Measurements from ENCODE around the gene ZNF598. TPM values are rescaled to one million over a fixed set of nuclear protein-coding genes. Genes with fewer than 3 reads are reported as not detected.

Gene ZNF598
- total and polyA plus RNA-seq, 2 of the 13 experiments (the other 11 are each of a cell fraction or from before 2014, with no cell fraction given), result 13.5 to 14.2 TPM

- TF ChIP-seq ZNF276 (CRISPR knock-in tag; IDR thresholded peaks at IDR 0.05; ENCODE audit: low read depth), result 0 out of 2 replicates have a peak, but pooled peaks have one; percentile 48
- 0 out of 2 replicates have a peak, but pooled peaks have one; percentile 38 for TF ChIP-seq ZNF800 (CRISPR knock-in tag; IDR thresholded peaks at IDR 0.05)
- TF ChIP-seq CCDC6 (CRISPR knock-in tag; IDR thresholded peaks at IDR 0.05), result 0 out of 2 replicates have a peak, but pooled peaks have one; percentile 50
- TF ChIP-seq HINFP (CRISPR knock-in tag; IDR thresholded peaks at IDR 0.05; ENCODE audit: low read depth), result peak; percentile 86; the same call in 1 of the 2 replicates
- peak; percentile 64 for TF ChIP-seq RFX5 (IDR thresholded peaks at IDR 0.05; ENCODE audit: low read depth, low read length)
- peak; percentile 99 for TF ChIP-seq ARID4A (CRISPR knock-in tag; IDR thresholded peaks at IDR 0.05; ENCODE audit: borderline replicate concordance)
- peak; percentile 95 for TF ChIP-seq ZBTB25 (CRISPR knock-in tag; IDR thresholded peaks at IDR 0.05)
- TF ChIP-seq ZKSCAN8 (CRISPR knock-in tag; IDR thresholded peaks at IDR 0.05; ENCODE audit: borderline replicate concordance), result peak; percentile 98
- TF ChIP-seq POLR2AphosphoS5 (IDR thresholded peaks at IDR 0.05; ENCODE audit: low read depth, low read length), result peak; percentile 88
- TF ChIP-seq ZNF362 (CRISPR knock-in tag; IDR thresholded peaks at IDR 0.05; ENCODE audit: borderline replicate concordance), result peak; percentile 40; the same call in 1 of the 2 replicates
- TF ChIP-seq NONO (IDR thresholded peaks at IDR 0.05), result no peak
- peak; percentile 99 for TF ChIP-seq NONO (CRISPR knock-in tag; conservative IDR thresholded peaks at IDR 0.05)
- no peak for TF ChIP-seq SP140L (CRISPR knock-in tag; IDR thresholded peaks at IDR 0.05; ENCODE audit: borderline replicate concordance)
- TF ChIP-seq TARDBP (CRISPR knock-in tag; IDR thresholded peaks at IDR 0.05), result peak; percentile 93
Measured at GRCh38 chr16:1971796-1972489, 37.7 kb downstream of the ZNF598 start, which contains the start of gene TBL3 (continued).

All from HepG2 (cell line).